ENCODE measurements around the gene GALNTL6. TPM values are rescaled to one million over a fixed set of nuclear protein-coding genes. Genes with fewer than 3 reads are reported as not detected.

GALNTL6 gene
- total and polyA plus RNA-seq, 9 of the 15 experiments (the other 6 are each of a cell fraction or from before 2014, with no cell fraction given): 0.18 to 0.50 (median 0.29) TPM

DNA sequence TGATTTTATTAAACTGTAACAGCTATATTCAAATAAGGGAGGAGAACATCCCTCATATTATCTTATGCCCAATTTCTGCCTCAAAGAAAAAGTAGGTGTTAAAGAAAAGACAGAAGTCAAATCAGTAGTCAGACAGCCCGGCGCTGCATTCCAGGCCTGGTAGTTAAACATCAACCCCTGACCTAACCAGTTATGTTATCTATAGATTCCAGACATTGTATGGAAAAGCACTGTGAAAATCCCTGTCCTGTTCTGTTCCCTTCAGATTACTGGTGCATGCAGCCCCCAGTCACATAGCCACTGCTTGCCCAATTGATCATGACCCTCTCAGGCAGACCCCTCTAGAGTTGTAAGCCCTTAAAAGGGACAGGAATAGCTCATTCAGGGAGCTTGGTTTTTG, 1085.5 kb downstream of the GALNTL6 start (continued):
- TF ChIP-seq, protein P1, sequence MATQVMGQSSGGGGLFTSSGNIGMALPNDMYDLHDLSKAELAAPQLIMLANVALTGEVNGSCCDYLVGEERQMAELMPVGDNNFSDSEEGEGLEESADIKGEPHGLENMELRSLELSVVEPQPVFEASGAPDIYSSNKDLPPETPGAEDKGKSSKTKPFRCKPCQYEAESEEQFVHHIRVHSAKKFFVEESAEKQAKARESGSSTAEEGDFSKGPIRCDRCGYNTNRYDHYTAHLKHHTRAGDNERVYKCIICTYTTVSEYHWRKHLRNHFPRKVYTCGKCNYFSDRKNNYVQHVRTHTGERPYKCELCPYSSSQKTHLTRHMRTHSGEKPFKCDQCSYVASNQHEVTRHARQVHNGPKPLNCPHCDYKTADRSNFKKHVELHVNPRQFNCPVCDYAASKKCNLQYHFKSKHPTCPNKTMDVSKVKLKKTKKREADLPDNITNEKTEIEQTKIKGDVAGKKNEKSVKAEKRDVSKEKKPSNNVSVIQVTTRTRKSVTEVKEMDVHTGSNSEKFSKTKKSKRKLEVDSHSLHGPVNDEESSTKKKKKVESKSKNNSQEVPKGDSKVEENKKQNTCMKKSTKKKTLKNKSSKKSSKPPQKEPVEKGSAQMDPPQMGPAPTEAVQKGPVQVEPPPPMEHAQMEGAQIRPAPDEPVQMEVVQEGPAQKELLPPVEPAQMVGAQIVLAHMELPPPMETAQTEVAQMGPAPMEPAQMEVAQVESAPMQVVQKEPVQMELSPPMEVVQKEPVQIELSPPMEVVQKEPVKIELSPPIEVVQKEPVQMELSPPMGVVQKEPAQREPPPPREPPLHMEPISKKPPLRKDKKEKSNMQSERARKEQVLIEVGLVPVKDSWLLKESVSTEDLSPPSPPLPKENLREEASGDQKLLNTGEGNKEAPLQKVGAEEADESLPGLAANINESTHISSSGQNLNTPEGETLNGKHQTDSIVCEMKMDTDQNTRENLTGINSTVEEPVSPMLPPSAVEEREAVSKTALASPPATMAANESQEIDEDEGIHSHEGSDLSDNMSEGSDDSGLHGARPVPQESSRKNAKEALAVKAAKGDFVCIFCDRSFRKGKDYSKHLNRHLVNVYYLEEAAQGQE (IDR thresholded peaks at IDR 0.05; ENCODE audit: borderline replicate concordance): no peak
- TF ChIP-seq, protein P1 (CRISPR knock-in tag; IDR thresholded peaks at IDR 0.05; ENCODE audit: low read depth): no peak
- no peak for TF ChIP-seq TGIF2 (CRISPR knock-in tag; IDR thresholded peaks at IDR 0.05)
- TF ChIP-seq, protein P2, sequence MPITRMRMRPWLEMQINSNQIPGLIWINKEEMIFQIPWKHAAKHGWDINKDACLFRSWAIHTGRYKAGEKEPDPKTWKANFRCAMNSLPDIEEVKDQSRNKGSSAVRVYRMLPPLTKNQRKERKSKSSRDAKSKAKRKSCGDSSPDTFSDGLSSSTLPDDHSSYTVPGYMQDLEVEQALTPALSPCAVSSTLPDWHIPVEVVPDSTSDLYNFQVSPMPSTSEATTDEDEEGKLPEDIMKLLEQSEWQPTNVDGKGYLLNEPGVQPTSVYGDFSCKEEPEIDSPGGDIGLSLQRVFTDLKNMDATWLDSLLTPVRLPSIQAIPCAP (CRISPR knock-in tag; IDR thresholded peaks at IDR 0.05; ENCODE audit: borderline replicate concordance): no peak
- TF ChIP-seq XRCC5 (IDR thresholded peaks at IDR 0.05; ENCODE audit: low read depth, low read length): no peak
- TF ChIP-seq, protein P3, sequence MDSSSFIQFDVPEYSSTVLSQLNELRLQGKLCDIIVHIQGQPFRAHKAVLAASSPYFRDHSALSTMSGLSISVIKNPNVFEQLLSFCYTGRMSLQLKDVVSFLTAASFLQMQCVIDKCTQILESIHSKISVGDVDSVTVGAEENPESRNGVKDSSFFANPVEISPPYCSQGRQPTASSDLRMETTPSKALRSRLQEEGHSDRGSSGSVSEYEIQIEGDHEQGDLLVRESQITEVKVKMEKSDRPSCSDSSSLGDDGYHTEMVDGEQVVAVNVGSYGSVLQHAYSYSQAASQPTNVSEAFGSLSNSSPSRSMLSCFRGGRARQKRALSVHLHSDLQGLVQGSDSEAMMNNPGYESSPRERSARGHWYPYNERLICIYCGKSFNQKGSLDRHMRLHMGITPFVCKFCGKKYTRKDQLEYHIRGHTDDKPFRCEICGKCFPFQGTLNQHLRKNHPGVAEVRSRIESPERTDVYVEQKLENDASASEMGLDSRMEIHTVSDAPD (CRISPR knock-in tag; IDR thresholded peaks at IDR 0.05): no peak
- no peak for TF ChIP-seq EP400 (IDR thresholded peaks at IDR 0.05)
- no peak for TF ChIP-seq ZEB2 (IDR thresholded peaks at IDR 0.05)
- TF ChIP-seq CBFA2T2 (conservative IDR thresholded peaks at IDR 0.05): peak; percentile 64
- no peak for TF ChIP-seq EHMT2 (IDR thresholded peaks at IDR 0.05)
- TF ChIP-seq ZNF274 (IDR thresholded peaks at IDR 0.05; ENCODE audit: borderline replicate concordance, low read depth, low read length): no peak
- TF ChIP-seq, protein P4, sequence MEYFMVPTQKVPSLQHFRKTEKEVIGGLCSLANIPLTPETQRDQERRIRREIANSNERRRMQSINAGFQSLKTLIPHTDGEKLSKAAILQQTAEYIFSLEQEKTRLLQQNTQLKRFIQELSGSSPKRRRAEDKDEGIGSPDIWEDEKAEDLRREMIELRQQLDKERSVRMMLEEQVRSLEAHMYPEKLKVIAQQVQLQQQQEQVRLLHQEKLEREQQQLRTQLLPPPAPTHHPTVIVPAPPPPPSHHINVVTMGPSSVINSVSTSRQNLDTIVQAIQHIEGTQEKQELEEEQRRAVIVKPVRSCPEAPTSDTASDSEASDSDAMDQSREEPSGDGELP (CRISPR knock-in tag; IDR thresholded peaks at IDR 0.05; ENCODE audit: borderline replicate concordance): no peak
- no peak for TF ChIP-seq COPS2 (conservative IDR thresholded peaks at IDR 0.05)
- TF ChIP-seq FOXJ3 (CRISPR knock-in tag; IDR thresholded peaks at IDR 0.05): no peak
- TF ChIP-seq IRF2 (CRISPR knock-in tag; IDR thresholded peaks at IDR 0.05): no peak
- no peak for TF ChIP-seq HIVEP1 (CRISPR knock-in tag; IDR thresholded peaks at IDR 0.05)
- TF ChIP-seq TARDBP (IDR thresholded peaks at IDR 0.05): no peak
- no peak for TF ChIP-seq TBP (optimal IDR thresholded peaks at IDR 0.05; ENCODE audit: low read depth, low read length)
- TF ChIP-seq MTA2 (IDR thresholded peaks at IDR 0.05; ENCODE audit: low read depth): peak; percentile 45; the same call in 1 of the 2 replicates
- TF ChIP-seq MTA3 (IDR thresholded peaks at IDR 0.05; ENCODE audit: borderline replicate concordance): no peak

All from K562 (cell line).